Measurements from ENCODE around the gene CRB1.

CRB1 gene

DNA sequence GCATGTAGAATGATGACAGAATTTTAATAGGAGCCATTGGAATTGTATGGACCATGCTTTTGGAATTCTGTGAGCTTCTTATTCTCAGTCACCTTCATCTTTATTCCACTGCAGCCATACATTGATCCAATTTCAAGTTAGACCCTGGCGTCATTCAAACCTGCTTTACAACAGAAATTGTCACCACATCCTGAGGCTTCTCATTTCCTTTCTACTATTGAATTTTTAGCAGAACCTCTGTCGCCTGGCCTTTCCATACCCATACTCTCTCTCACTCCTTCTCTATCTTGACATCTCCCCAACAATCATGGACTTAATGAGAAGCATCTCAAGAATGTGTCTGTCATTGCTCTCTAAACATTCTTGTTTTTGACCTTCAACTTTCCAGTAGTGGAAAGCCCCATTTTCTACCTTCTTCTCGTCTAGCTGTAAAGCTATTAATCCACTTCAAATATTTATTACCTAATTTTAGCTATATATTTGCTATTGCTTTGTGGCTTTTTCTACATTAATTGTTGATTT, 74.1 kb downstream of the CRB1 start:
- H3K4me3 ChIP-seq (ENCODE audit: low read depth, low read length): no peak overlapping the region
- TF ChIP-seq, protein P1, sequence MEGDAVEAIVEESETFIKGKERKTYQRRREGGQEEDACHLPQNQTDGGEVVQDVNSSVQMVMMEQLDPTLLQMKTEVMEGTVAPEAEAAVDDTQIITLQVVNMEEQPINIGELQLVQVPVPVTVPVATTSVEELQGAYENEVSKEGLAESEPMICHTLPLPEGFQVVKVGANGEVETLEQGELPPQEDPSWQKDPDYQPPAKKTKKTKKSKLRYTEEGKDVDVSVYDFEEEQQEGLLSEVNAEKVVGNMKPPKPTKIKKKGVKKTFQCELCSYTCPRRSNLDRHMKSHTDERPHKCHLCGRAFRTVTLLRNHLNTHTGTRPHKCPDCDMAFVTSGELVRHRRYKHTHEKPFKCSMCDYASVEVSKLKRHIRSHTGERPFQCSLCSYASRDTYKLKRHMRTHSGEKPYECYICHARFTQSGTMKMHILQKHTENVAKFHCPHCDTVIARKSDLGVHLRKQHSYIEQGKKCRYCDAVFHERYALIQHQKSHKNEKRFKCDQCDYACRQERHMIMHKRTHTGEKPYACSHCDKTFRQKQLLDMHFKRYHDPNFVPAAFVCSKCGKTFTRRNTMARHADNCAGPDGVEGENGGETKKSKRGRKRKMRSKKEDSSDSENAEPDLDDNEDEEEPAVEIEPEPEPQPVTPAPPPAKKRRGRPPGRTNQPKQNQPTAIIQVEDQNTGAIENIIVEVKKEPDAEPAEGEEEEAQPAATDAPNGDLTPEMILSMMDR (IDR thresholded peaks at IDR 0.05; ENCODE audit: low read depth, low read length, missing control alignments): no peak
- no peak for DNase-seq (ENCODE audit: low read depth)
- in situ Hi-C loops (cut with HindIII; ENCODE audit: low sequenced_read_pairs): no loop called here

DNA sequence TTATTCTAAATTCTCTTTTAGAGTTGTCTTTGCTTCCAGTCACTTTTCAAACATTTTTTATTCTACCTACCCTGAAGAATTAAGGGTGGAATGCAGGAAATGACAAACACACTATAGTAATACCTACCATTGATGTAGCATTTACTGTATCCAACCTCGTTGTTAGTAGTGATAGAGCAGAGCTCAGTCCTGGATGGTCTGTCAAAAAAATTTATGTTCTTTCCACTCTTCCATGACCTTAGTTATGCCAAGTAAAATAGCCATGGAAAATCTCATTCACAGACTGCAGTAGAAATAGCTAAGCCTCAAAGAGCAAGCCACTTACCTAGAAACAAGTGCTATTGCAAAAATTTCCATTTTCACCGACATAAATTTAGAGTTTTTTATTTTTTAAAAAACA, 74.6 kb downstream of the CRB1 start:
- TF ChIP-seq, protein P1 (IDR thresholded peaks at IDR 0.05; ENCODE audit: low read depth, low read length, missing control alignments): no peak
- in situ Hi-C loops (cut with HindIII; ENCODE audit: low sequenced_read_pairs): no loop called here
- DNase-seq (ENCODE audit: low read depth): no peak
- no peak overlapping the region for H3K4me3 ChIP-seq (ENCODE audit: low read depth, low read length)

DNA sequence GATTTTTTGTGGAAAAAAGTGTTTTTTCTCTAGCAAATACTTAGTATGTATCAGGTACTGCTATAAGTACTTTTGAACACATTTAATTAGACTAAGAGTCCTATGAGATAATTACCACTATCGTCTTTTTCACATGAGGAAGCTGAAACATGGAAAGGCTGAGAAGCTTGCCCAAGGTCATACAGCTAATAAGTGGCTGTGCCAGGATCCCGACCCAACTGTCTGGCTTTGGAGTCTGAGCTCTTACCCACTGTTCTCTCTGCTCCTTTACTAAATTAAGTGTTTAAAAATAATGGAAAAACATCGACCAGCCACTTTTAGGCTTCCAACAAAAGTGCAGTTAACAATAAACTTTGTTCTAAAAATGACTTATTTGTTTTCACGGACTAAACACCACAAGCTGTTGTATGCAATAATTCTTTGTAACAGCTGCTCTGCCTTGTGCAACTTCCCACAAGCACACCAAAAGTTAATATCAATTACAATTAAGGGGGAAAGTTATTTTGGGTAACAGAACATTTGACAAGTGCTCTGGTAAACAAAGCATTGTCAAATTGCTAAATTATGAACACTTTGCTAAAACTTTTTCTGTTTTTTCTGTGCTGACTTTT, 75.7 kb downstream of the CRB1 start:
- no peak for DNase-seq (ENCODE audit: low read depth)
- in situ Hi-C loops (cut with HindIII; ENCODE audit: low sequenced_read_pairs): no loop called here
- H3K4me3 ChIP-seq (ENCODE audit: low read depth, low read length): no peak overlapping the region
- TF ChIP-seq, protein P1 (IDR thresholded peaks at IDR 0.05; ENCODE audit: low read depth, low read length, missing control alignments): no peak

DNA sequence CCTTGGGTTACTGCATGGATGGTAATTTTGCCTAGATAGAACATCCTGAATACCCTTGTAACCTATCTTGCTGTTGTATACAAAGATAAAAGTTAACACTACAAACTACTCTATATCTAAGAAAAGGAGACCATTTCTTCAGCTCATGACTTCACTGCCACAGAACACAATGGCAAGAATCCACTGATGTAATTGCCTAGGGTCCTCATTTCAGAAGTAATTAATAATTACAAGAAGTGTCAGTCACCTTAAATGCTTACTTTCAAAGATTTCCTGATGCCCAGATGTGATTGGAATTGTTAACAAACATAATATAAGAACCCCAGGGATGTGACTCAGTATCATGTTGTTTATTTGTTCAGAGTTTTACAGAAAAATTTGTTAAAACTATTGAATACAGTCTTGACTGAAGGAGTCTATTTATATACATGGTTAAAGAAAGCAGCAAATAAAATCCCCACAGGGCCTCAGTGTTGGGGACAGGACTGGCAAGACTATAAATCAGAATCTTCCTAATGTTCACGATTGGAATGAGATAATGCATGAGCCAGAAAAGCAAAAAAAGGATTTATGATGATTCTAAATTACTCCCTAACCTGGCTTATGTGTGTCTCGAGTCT, 83.9 kb downstream of the CRB1 start:
- TF ChIP-seq, protein P1 (IDR thresholded peaks at IDR 0.05; ENCODE audit: low read depth, low read length, missing control alignments): no peak
- H3K4me3 ChIP-seq (ENCODE audit: low read depth, low read length): no peak overlapping the region
- in situ Hi-C loops (cut with HindIII; ENCODE audit: low sequenced_read_pairs): no loop called here
- DNase-seq (ENCODE audit: low read depth): no peak

DNA sequence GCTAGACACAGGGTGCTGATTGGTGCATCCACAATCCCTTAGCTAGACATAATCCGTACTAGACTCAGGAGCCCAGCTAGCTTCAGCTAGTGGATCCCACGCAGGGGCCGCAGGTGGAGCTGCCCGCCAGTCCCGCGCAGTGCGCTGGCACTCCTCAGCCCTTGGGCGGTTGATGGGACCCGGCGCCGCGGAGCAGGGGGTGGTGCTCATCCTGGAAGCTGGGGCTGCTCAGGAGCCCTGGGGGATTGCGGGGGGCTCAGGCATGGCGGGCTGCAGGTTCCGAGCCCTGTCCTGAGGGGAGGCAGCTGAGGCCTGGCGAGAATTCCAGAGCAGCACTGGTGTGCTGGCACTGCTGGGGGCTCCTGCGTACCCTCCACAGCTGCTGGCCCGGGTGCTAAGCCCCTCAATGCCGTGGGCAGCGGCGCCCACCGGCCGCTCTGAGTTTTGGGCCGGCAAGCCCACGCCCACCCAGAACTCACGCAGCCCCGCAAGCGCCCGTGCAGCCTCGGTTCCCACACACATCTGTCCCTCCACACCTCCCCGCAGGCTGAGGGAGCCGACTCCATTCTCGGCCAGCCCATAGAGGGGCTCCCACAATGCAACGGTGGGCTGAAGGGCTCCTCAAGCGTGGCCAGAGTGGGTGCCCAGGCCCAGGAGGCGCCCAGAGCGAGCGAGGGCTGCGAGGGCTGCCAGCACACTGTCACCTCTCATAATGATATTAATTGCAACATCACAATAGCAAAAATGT, 87.4 kb downstream of the CRB1 start:
- in situ Hi-C loops (cut with HindIII; ENCODE audit: low sequenced_read_pairs): no loop called here
- TF ChIP-seq, protein P1 (IDR thresholded peaks at IDR 0.05; ENCODE audit: low read depth, low read length, missing control alignments): no peak

DNA sequence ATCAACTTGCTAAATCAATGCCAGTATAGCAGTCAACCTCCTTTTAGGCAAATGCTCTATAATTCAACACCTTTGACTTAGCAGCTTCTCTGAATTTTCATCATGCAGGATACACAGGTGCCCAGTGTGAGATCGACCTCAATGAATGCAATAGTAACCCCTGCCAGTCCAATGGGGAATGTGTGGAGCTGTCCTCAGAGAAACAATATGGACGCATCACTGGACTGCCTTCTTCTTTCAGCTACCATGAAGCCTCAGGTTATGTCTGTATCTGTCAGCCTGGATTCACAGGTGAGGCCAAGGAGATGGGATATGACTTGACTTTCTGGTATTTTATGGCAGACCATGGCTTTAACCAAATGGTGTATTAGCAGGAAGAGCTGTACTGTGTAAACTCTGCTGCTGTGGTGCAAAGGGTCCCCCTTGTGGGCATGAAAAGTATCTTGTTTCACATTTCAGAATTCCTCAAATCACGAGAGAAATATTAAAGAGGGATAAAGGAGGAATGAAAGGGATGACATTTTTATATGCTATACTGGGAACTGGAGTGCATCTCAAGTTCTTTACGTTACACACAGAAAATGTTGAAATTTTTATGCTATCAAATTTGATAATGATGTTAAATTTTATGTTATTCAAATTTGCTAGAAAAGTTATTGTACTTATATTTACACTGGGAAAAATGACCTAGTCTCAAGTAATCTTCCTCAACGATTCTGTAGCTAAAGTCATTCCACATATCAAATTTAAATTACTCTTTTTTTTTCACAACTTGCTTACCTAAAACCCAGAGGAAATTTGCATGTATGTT, 88.9 kb downstream of the CRB1 start:
- in situ Hi-C loops (cut with HindIII; ENCODE audit: low sequenced_read_pairs): no loop called here
- TF ChIP-seq, protein P1 (IDR thresholded peaks at IDR 0.05; ENCODE audit: low read depth, low read length, missing control alignments): peak; percentile 71
- H3K4me3 ChIP-seq (ENCODE audit: low read depth, low read length): no peak overlapping the region
- DNase-seq (ENCODE audit: low read depth): peak; percentile 43

More for the DNA sequence above, 87.4 kb downstream of the CRB1 start:
- H3K4me3 ChIP-seq (ENCODE audit: low read depth, low read length): no peak overlapping the region
- DNase-seq (ENCODE audit: low read depth): no peak

Data from astrocyte of the cerebellum (primary cell).